Activated CD8-positive, alpha-beta memory T cell treated with anti-CD3 and anti-CD28 coated beads for 1 hour (primary cell): Measurements from ENCODE around the gene GSTP1.
"Not testable (repeated sequence)": the region's sequence is repeated elsewhere in the genome, so short reads cannot be mapped to it uniquely, and the experiment has no call there.

Source experiments
- DNase-seq, 2 donors: peaks; one replicate each; pipeline ENCODE4 v3.0.0-alpha.2; 2020; ENCODE audit warnings: low read depth in 1 of 2; ENCODE audit errors: extremely low read depth in 1 of 2

Gene GSTP1

DNA sequence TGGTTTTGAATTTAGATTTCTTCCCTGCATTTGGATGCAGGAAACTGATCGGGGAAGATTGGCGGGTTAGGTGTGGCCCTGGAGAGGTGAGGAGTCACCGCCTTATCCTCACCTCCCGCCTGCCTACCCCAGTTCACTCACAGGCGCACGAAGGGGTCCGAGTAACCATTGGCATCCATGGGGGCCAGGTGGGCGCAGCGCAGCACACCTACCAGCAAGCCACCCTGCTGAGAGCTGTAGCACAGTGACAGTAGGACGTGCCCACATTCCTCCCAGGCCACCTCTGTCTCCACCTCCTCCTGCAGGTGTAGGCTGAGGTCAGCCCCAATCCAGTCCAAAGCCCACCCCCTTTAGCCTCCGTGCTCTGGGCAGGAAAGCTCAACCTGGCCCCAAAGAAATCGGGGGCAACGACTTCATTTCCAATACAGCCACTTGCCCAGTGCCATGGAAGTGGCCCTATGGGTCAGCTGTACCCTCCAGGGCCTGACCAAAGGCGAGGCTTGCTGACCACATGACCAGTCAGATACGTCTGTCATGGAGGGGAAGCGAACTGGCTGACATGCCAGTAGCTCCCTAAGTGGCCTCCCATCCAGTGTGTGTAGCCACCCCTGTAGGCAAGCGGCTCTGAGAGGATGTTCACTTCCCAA is 29.8 kb downstream of the GSTP1 start:
- no peak for DNase-seq

DNA sequence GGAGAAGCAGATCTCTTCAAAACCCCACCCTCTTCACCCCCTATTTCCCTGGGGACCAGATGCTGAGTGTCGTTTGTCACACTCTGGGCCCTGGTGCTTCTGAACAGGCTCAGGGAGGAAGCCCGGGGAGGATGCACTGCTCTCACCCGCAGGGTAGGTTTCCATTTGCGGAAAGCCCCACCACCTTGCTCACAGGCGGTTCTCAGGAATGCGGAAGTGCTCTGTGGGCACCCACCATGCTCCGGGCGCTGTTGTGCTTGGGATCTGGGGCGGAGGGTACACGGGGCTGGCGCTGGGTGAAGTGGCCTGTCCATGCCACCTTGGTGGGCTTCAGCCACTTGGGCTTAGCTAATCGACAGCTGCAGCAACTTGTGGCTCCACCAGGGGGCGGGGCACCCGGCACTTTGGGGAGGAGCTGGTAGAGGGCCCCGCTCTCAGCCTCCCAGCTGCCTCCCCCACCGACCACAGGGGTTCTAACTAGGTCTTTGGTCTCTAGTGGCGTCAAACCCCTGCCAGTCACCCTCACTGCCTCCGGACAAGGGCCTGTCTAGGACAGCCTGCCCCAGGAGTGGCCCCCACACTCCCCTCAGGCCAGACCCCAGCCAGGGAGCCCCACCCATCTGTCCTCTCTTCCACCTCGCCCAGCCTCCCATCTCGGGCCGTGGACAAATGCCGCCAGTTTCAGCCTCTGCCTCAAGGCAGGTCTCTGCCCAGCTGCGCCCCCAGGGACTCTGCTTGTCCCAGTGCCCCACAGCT is 30.5 kb downstream of the GSTP1 start:
- peak; percentile 58 to 73 for DNase-seq

DNA sequence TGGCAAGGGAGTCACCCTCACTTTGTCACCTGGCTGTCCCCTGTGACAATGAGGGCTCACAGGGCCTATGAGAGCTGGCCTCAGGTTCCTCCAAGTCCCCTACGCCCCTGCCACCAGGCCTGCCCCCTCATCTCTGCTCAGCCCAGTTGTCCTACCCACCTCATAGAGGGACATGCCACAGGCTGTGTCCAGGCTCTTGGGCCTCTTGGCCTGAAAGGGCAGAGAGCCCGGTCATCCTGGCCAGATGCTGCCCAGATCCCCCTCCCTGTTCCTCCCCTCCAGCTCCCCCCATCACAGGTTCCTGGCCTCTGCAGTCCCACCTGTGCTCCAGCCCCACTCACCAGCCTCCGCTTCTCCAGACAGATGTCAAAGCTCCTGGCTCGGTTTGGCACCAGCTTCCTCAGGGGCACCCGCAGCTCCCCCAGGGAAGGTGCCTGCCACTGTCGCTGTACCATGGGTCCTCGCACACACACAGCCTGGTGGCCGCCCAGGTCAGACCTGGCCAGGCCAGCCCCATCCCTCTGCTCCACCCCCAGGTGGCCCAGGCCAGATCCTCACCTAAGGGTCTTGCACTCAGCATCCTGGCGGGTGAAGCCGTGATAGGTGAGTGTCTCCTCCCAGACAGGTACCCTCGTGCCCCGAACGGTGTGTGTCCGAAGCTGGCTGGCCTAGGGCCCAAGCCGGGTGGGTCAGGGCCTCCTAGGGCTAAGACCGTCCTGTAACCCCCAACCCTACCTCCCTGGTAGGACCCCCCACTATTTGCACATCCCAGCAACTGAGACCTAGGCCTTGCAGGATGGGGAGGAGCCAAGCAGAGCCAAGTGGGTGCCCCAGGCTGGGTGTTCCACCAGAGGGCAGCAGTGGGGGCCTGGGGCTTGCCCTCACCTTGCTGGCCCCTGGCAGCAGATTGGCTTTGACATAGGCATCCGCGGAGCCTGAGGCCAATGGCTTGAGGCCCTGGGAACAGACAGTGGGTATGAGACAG is 31.4 kb downstream of the GSTP1 start:
- peak in 1 of 2 donors; percentile 24 for DNase-seq

DNA sequence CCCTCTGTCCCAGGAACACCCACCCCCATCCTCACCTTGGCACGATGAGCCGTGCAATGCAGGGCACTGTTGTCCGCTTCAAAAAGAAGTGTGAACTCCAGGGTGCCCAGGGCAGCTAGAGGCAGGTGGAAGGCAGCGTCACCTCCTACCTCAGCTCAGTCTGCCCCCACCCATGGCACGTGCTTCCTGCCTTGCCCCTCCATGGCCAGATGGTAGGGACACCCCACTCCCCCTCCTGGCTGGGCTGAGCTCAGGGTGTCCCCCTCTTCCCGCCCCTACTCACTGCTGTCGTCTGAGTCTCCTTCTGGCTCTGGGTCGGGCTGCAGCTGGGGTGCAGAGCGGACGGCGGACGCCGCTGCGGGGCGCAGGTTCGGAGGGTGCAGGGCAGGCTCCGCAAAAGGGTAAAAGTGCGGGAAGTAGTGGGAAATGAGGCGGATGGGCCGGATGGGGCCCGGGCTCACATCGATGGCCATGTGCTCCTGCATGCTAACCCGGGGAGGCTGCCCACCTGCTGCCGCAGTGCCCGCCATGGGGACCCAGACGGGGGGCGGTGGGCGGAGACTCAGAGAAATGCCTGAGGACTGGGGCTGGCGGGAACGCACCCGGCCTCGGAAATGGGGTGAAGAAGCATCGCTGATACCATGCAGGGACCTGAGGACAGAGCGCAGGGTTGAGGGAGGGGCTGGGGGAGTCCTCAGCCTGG is 32.3 kb downstream of the GSTP1 start:
- DNase-seq: no peak

DNA sequence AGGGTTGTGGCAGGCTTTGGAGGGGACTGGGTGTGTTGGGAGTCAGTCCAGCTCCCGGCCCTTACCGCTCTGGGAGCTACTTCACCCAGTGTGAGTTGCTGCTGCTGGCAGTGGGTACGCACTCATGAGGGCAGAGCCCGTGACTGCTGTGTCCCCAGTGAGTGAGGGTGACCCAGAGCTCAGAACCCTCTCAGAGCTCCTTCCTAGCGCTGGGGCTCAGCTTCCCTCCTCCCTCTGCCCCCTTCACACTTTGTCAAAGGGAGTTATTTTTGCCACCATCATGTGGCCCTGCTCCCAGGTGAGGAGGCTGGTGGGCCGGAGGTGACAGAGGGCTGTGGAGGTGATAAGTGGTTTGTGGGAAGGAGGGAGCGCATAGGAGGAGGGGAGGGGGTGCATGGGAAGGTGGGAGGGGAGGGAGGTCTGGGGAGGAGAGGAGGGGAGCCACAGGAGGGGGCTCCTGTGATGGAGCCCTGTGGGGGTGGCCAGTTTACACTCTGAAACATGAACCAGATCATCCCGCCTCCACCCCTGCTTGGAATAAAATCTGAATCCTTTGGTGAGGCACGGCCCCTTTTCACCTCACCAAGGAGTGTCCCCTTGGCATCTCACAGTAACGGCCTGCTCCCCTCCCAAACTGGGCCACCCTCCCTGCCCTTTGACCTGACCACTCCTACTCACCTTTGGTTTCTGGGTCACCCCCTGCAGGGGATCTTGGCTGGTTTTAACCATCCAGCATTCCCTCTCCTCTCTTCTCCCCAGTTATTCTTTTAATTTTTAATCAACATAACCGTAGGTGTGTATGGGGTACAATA is 33.0 kb downstream of the GSTP1 start:
- no peak for DNase-seq

DNA sequence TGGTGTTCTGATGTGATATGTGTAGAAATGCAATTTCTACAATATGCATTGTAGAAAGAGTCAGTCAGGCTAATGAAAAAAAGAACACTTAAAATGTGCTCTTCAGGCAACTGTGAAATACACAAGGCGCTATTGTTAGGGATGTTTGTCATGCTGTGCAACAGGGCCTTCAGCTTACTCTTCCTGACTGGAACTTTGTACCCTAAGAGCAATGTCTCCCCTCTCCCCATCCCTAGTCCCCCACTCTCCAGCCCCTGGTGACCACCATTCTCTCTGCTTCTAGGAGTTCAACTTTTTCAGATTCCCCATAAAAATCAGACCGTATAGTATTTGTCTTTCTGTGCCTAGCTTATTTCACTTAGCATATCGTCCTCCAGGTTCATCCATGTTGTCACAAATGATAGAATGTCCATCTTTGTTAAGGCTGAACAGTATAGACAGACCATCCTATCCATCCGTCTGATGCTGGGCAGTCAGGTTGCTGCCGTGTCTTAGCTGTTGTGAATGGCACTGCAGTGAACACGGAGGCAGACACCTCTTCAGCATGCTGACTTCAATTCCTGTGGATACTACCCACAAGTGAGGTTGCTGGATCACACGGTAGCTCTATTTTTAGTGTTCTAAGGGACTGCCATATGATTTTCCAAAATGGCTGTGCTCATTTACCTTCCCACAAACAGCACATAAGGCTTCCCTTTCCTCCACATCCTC is 33.8 kb downstream of the GSTP1 start:
- no peak for DNase-seq

DNA sequence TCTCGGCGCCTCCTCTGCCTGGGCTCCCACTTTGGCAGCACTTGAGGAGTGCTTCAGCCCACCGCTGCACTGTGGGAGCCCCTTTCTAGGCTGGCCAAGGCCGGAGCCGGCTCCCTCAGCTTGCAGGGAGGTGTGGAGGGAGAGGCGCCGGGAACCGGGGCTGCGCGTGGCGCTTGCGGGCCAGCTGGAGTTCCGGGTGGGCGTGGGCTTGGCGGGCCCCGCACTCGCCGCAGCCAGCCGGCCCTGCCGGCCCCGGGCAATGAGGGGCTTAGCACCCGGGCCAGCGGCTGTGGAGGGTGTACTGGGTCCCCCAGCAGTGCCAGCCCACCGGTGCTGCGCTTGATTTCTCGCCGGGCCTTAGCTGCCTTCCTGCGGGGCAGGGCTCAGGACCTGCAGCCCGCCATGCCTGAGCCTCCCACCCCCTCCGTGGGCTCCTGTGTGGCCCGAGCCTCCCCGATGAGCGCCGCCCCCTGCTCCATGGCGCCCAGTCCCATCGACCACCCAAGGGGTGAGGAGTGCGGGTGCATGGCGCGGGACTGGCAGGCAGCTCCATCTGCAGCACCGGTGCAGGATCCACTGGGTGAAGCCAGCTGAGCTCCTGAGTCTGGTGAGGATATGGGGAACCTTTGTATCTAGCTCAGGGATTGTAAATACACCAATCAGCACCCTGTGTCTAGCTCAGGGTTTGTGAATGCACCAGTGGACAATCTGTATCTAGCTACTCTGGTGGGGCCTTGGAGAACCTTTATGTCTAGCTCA is 35.5 kb downstream of the GSTP1 start:
- not testable (repeated sequence) for DNase-seq

DNA sequence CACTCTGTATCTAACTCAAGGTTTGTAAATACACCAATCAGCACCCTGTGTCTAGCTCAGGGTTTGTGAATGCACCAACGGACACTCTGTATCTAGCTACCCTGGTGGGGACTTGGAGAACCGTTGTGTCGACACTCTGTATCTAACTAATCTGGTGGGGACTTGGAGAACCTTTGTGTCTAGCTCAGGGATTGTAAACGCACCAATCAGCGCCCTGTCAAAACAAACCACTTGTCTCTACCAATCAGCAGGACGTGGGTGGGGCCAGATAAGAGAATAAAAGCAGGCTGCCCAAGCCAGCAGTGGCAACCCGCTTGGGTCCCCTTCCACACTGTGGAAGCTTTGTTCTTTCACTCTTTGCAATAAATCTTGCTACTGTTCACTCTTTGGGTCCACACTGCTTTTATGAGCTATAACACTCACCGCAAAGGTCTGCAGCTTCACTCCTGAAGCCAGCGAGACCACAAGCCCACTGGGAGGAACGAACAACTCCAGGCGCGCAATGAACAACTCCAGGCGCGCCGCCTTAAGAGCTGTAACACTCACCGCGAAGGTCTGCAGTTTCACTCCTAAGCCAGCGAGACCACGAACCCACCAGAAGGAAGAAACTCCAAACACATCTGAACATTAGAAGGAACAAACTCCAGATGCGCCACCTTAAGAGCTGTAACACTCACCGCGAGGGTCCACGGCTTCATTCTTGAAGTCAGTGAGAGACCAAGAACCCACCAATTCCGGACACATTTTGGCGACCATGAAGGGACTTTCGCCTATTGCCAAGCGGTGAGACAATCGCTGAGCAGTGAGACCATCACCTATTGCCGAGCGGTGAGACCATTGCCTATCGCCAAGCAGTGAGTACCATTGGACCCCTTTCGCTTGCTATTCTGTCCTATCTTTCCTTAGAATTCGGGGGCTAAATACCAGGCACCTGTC is 36.3 kb downstream of the GSTP1 start:
- DNase-seq: not testable (repeated sequence)

DNA sequence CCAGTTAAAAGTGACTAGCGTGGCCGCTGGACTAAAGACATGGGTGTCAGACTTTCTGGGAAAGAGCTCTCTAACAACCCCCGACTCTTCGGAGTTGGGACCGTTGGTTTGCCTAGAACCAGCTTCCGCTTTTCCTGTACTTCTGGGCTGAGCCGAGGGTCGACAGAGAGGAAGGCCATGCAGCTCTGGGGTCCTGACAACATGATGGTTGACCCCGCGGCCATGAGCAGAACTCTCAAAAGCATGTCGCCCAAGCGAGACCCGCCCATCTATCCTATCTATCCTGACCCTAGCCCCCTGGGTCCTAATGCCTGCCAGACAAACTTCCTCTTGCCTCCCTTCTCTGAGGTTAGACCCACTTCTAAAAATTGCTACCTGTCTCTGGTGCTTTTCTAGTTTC is 37.0 kb downstream of the GSTP1 start:
- not testable (repeated sequence) for DNase-seq

DNA sequence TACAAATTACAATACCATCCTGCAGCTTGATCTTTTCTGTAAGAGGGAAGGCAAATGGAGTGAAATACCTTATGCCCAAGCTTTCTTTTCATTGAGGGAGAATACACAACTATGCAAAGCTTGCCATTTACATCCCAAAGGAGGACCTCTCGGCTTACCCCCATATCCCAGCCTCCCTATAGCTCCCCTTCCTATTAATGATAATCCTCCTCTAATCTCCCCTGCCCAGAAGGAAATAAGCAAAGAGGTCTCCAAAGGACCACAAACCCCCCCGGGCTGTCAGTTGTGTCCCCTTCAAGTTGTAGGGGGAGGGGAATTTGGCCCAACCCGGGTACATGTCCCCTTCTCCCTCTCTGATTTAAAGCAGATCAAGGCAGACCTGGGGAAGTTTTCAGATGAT is 38.3 kb downstream of the GSTP1 start:
- DNase-seq: not testable (repeated sequence)

DNA sequence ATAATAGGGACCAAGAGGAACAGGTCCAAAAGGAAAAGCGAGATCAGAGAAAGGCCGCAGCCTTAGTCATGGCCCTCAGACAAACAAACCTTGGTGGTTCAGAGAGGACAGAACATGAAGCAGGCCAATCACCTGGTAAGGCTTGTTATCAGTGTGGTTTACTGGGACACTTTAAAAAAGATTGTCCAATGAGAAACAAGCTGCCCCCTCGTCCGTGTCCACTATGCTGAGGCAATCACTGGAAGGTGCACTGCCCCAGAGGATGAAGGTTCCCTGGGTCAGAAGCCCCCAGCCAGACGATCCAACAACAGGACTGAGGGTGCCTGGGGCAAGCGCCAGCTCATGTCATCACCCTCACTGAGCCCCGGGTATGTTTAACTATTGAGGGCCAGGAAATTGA is 39.3 kb downstream of the GSTP1 start:
- not testable (repeated sequence) for DNase-seq

DNA sequence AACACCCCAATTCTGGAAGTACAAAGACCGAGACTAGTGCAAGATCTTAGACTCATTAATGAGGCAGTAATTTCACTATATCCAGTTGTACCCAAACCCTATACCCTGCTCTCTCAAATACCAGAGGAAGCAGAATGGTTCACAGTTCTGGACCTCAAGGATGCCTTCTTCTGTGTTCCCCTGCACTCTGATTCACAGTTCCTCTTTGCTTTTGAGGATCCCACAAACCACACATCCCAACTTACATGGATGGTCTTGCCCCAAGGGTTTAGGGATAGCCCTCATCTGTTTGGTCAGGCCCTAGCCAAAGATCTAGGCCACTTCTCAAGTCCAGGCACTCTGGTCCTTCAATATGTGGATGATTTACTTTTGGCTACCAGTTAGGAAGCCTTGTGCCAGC is 40.2 kb downstream of the GSTP1 start:
- not testable (repeated sequence) for DNase-seq

DNA sequence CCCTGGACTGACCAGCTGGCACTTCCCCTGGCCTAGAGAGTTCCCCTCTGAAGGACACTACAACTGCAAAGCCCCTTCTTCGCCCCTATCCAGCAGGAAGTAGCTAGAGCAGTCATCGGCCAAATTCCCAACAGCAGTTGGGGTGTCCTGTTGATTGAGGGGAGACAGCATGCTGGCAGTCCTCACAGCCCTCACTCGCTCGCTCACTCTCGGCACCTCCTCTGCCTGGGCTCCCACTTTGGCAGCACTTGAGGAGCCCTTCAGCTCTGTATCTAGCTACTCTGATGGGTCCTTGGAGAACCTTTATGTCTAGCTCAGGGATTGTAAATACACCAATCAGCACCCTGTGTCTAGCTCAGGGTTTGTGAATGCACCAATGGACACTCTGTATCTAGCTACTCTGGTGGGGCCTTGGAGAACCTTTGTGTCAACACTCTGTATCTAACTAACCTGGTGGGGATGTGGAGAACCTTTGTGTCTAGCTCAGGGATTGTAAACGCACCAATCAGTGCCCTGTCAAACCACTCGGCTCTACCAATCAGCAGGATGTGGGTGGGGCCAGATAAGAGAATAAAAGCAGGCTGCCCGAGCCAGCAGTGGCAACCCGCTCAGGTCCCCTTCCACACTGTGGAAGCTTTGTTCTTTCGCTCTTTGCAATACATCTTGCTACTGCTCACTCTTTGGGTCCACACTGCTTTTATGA is 42.7 kb downstream of the GSTP1 start:
- not testable (repeated sequence) for DNase-seq

DNA sequence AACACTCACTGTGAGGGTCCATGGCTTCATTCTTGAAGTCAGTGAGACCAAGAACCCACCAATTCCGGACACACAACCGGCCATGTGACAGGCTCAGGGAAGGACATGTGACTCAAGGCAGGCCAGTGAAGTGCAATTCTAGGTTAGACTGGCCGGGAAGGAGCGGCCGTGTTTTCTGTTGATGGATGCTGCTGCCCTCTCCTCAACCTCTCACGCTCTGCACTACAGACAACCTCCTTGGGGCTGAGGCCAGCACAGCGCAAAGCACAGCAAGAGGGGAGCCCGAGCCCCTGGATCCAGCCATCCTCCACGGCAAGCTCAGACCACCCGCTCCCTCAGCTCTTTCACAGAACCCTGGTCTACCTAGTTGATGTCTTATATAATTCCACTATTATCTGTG is 43.4 kb downstream of the GSTP1 start:
- no peak for DNase-seq

DNA sequence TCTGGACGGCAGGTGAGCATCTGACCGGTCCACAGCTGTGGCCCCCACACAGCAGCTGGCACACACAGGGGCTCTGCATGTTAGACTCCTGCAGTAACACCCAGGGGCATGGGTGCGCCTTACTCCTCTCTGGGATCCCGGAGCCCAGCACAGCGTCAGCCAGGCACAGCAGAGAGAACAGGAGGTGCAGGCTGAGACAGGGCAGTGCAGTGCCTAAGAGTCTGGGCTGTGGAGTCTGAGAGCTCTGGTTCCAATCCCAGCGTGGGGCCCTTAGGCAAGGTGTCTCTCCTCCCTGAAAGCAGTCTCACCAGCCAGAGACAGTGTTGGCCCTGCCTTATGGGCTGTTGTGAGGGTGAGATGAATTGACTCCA is 43.8 kb downstream of the GSTP1 start:
- no peak for DNase-seq

DNA sequence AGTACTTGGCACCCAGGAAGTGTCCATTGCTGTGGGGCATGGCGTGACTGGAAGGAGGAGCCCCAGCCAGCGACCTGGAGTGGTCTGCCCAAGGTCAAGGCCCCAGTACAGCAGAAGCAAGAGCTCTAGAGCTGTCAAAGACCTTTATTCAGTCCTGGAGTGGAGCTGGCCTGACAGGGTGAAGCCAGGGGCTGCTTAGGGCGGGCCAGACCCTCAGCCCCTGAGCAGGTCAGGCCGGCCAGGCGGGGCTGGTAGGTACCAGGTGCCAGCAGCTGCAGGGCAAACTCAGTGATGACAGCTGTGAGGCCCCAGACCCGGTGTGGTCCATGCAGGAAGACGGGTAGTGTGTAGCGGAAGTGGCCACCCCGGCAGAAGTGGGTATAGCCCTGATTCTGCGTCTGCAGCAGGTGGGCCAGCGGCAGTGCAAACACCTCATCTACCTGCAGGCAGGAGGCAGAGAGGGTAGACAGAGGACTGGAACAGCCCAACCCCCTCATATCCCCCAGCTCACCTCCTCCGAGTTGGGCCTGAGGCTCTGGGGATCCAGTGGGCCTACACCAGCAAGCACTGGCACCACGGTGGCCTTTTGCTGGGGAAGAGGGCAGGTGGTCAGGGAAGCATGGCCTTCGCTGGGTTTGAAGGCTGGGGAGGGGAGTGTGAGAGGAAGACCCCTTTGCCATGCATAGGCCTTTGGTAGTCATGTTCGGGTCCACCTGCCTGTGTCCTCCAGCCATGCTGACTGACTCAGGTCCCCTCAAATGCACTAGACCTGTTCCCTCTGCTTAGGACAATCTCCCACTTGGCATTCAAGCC is 44.4 kb downstream of the GSTP1 start:
- DNase-seq: no peak
